Measurements from ENCODE around the gene CDH4. TPM values are rescaled to one million over a fixed set of nuclear protein-coding genes. Genes with fewer than 3 reads are reported as not detected.

The CDH4 gene
- total RNA-seq, 2 donors from 2014 or later: 0.05 to 2.2 TPM

- intact Hi-C loops (cut with DNase I): no loop called here
- no peak for DNase-seq (ENCODE audit: low spot score)
- 65% methylated on average over 10 of the region's 11 CpGs for WGBS
Observed at GRCh38 chr20:61659246-61659993, 407.4 kb downstream of the CDH4 start.

GRCh38 chr20:61659994-61660346, 407.9 kb downstream of the CDH4 start:
- no peak for TF ChIP-seq POLR2AphosphoS5 (IDR thresholded peaks at IDR 0.05)
- no peak for TF ChIP-seq POLR2A (IDR thresholded peaks at IDR 0.05)
- TF ChIP-seq CTCF (IDR thresholded peaks at IDR 0.05): no peak
- no peak for DNase-seq (ENCODE audit: low spot score)
- Histone ChIP-seq H3K27me3 (replicated peaks; ENCODE audit: insufficient read depth) (no peaks in the 10 kb centered on the region), H3K4me3 (no peak overlapping the region), H3K4me1 (replicated peaks) (no peaks in the 10 kb centered on the region), H3K36me3 (no peaks in the 10 kb centered on the region), H3K9me3 (no peaks in the 10 kb centered on the region), H3K27ac (no peak overlapping the region)
- intact Hi-C loops (cut with DNase I): no loop called here
- 82% methylated on average over 15 of the region's 15 CpGs for WGBS

More at GRCh38 chr20:61659246-61659993, 407.4 kb downstream of the CDH4 start:
- TF ChIP-seq POLR2AphosphoS5 (IDR thresholded peaks at IDR 0.05): no peak
- TF ChIP-seq POLR2A (IDR thresholded peaks at IDR 0.05): no peak
- no peak for TF ChIP-seq CTCF (IDR thresholded peaks at IDR 0.05)
- no peaks in the 10 kb centered on the region for H3K27me3 ChIP-seq (replicated peaks; ENCODE audit: insufficient read depth)
- no peaks in the 10 kb centered on the region for H3K4me1 ChIP-seq (replicated peaks)
- no peak overlapping the region for H3K27ac ChIP-seq
- no peaks in the 10 kb centered on the region for H3K9me3 ChIP-seq
- H3K36me3 ChIP-seq: no peaks in the 10 kb centered on the region
- no peak overlapping the region for H3K4me3 ChIP-seq

- intact Hi-C loops (cut with DNase I): no loop called here
- Histone ChIP-seq H3K4me1 (replicated peaks) (no peaks in the 10 kb centered on the region), H3K9me3 (no peaks in the 10 kb centered on the region), H3K27me3 (replicated peaks; ENCODE audit: insufficient read depth) (no peaks in the 10 kb centered on the region), H3K4me3 (no peak overlapping the region), H3K36me3 (no peaks in the 10 kb centered on the region), H3K27ac (no peak overlapping the region)
- DNase-seq (ENCODE audit: low spot score): no peak
- 69% methylated on average over 12 of the region's 13 CpGs for WGBS
- TF ChIP-seq POLR2AphosphoS5 (IDR thresholded peaks at IDR 0.05) (no peak), CTCF (IDR thresholded peaks at IDR 0.05) (no peak), POLR2A (IDR thresholded peaks at IDR 0.05) (no peak)
Observed at GRCh38 chr20:61660559-61660958, 408.5 kb downstream of the CDH4 start.

- Histone ChIP-seq H3K36me3 (no peaks in the 10 kb centered on the region), H3K9me3 (no peaks in the 10 kb centered on the region), H3K4me3 (no peak overlapping the region), H3K27ac (no peak overlapping the region), H3K4me1 (replicated peaks) (no peaks in the 10 kb centered on the region), H3K27me3 (replicated peaks; ENCODE audit: insufficient read depth) (no peaks in the 10 kb centered on the region)
- 78% methylated on average over 8 of the region's 8 CpGs for WGBS
- no peak for TF ChIP-seq CTCF (IDR thresholded peaks at IDR 0.05)
- no peak for TF ChIP-seq POLR2A (IDR thresholded peaks at IDR 0.05)
- TF ChIP-seq POLR2AphosphoS5 (IDR thresholded peaks at IDR 0.05): no peak
- DNase-seq (ENCODE audit: low spot score): no peak
- intact Hi-C loops (cut with DNase I): no loop called here
Observed at GRCh38 chr20:61661025-61661424, 409.0 kb downstream of the CDH4 start.

- DNase-seq (ENCODE audit: low spot score): no peak
- Histone ChIP-seq H3K4me3 (no peak overlapping the region), H3K27ac (no peak overlapping the region), H3K4me1 (replicated peaks) (no peaks in the 10 kb centered on the region), H3K27me3 (replicated peaks; ENCODE audit: insufficient read depth) (no peaks in the 10 kb centered on the region), H3K36me3 (no peaks in the 10 kb centered on the region), H3K9me3 (no peaks in the 10 kb centered on the region)
- intact Hi-C loops (cut with DNase I): no loop called here
- TF ChIP-seq POLR2A (IDR thresholded peaks at IDR 0.05): no peak
- TF ChIP-seq POLR2AphosphoS5 (IDR thresholded peaks at IDR 0.05): no peak
- WGBS: 86% methylated on average over 13 of the region's 13 CpGs
Observed at GRCh38 chr20:61661583-61661982, 409.5 kb downstream of the CDH4 start.

All from prostate gland (tissue), 2 donors.